Measurements from ENCODE around the gene AMER3.

Gene AMER3

DNA sequence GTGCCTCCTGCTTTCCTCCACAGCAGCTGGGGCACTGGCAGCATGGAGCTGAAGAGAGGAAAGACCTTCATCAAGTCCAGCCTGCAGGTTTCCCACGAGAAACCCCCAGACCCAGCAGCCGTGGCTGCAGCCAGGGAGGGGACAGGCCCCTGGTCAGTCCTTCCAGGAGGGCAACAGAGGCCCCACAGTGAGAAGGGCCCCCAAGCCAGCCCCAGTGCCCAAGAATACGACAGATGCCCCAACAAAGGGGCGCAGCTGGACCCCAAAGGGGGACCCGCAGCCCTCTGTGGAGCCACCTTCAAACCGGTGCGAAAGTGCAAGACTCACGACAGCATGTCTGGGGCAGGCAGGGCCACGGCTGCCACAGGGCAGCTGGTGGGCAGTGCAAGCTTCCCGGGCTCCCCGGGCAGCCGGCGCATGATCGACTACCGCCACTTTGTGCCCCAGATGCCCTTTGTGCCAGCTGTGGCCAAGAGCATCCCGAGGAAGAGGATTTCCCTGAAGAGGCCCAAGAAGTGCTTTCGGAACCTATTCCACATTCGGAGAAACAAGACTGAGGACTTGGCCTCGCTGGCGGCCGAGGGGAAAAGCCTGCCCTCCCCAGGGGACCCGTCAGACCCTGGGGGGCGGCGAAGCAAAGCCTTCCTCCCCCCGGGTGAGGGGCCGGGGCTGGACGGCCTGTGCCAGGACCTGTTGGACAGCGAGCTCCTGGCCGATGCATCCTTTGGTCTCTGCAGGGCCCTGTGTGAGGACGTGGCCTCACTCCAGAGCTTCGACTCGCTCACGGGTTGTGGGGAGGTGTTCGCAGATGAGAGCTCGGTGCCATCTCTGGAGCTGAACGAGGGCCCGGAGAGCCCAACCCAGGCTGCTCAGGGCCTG, 6.9 kb downstream of the AMER3 start:
- TF ChIP-seq POLR2A (IDR thresholded peaks at IDR 0.05; ENCODE audit: low read length) (no peak), GATA1 (IDR thresholded peaks at IDR 0.05; ENCODE audit: low read depth, low read length) (no peak)
- DNase-seq, result no peak

DNA sequence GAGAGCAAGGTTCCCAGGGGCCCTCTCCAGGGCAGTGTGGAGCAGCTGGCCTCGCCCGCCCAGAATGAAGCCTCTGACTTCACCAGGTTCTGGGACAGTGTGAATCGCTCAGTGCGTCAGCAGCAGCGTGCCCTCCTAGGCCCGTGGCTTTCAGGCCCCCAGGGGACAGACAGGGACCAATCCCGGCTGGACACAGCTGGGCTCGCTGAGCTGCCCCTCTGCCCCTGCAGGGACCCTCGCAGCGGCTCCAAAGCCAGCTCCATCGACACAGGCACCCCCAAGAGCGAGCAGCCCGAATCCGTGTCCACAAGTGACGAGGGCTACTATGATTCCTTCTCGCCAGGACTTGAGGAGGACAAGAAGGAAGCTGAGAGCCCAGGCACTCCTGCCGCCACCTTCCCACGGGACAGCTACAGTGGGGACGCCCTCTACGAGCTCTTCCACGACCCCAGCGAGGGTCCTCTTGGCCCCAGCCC, 7.6 kb downstream of the AMER3 start:
- DNase-seq, result no peak
- no peak for TF ChIP-seq GATA1 (IDR thresholded peaks at IDR 0.05; ENCODE audit: low read depth, low read length)
- TF ChIP-seq POLR2A (IDR thresholded peaks at IDR 0.05; ENCODE audit: low read length), result no peak

DNA sequence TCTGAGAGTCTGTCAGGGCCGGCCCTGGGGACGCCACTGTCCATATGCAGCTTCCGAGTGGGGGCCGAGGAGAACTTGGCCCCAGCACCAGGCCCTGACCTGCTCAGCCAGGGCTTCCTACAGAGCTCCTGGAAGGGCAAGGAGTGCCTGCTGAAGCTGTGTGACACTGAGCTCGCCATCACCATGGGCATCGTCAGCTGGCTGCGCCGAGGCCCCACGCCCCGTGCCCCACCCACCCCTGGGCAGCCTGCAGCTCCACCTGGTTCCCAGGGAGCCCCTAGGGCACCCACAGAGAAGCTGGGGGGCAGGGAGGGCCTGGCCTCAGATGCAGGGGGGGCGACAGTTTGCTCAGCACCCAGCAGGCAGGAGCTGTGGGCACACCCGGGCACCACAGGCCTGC, 8.1 kb downstream of the AMER3 start:
- TF ChIP-seq POLR2A (IDR thresholded peaks at IDR 0.05; ENCODE audit: low read length) (no peak), GATA1 (IDR thresholded peaks at IDR 0.05; ENCODE audit: low read depth, low read length) (no peak)
- DNase-seq, result no peak

DNA sequence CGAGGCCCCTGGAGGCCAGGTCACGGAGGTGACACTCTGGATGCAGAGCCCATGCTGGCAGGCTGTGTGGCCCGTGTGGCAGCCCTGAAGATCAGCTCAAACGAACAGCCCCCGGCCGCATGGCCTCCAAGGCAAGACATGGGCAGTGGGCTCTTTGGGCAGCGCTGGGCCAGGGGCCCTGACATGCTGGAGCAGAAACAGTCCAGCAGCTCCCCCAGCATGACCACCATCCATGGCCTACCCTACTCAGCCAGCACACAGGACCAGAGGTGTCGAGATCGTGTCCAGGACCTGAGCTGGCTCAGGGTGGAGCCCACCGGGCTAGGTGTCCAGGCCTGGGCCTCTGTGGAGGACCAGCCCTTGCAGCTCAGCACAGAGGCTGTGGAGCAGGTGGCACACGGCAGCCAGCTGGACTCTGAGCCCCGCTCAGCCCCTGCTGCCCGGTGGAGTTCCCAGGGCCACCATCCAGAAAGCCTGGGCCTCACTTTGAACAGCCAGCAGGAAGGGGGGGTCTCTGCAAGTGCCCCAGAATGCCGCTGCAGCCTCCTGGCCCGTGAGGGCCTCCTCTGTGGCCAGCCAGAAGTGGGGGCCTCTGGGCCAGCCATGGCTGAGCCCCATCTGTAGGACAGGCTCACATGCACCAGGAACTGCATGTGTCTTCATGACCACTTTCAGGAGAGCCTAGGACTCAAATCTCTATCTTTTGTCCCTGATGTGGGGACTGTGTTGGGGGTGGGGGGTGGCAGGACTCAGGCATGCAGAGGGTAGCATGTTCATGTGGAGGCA, 8.9 kb downstream of the AMER3 start:
- DNase-seq, result no peak
- TF ChIP-seq GATA1 (IDR thresholded peaks at IDR 0.05; ENCODE audit: low read depth, low read length) (no peak), POLR2A (IDR thresholded peaks at IDR 0.05; ENCODE audit: low read length) (no peak)

DNA sequence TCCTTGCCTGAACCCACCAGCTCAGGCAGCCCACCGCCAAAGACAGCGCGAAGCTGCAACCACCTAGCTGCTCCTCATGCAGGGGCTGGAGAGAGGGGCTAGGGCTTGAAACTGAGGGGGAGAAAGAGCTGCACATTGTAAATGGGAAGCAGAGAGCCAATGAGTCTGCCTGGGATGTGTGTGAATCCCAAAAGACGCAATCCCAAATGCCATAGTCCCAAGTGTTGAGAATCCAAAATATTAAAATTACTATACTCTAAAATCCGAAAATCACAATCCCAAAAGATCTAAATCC, 9.4 kb downstream of the AMER3 start:
- no peak for DNase-seq
- TF ChIP-seq POLR2A (IDR thresholded peaks at IDR 0.05; ENCODE audit: low read length) (no peak), GATA1 (IDR thresholded peaks at IDR 0.05; ENCODE audit: low read depth, low read length) (no peak)

DNA sequence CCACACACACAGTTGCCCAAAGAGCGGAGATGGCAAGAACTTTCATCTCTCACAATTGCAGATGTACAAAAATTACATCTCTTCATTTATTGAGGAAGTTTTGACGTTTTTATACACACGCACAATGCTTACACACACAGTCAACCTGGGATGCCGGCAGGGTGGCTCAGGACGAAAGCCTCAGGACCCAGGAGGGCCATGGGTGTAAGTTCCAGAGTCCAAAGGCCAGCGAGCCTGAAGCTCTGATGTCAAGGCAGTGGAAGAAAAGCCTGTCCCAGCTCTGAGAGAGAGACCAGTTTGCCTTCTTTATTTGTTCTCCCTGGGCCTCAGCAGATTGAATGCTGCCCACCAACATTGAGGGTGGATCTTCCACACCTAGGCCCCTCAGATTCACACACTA, 10.1 kb downstream of the AMER3 start:
- TF ChIP-seq GATA1 (IDR thresholded peaks at IDR 0.05; ENCODE audit: low read depth, low read length) (no peak), POLR2A (IDR thresholded peaks at IDR 0.05; ENCODE audit: low read length) (no peak)
- no peak for DNase-seq

DNA sequence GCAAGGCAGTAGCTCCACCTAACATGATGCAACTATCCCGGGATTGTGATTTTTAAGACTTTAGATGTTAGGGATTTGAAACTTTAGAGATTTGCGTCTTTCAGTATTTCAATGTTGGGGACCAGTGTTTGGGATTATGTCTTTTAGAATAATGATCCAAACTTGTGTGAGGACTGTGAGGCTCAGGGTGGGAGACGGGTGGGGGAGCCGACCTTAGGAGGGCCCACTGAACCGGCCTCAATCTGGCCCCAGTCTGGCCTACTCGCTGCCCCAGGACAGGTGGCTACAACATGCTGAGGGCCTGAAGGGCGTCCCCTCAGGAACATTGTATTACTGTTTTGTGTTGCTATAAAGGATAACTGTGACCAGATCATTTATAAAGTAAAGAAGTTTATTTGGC, 10.7 kb downstream of the AMER3 start:
- no peak for DNase-seq
- TF ChIP-seq GATA1 (IDR thresholded peaks at IDR 0.05; ENCODE audit: low read depth, low read length) (no peak), POLR2A (IDR thresholded peaks at IDR 0.05; ENCODE audit: low read length) (no peak)

DNA sequence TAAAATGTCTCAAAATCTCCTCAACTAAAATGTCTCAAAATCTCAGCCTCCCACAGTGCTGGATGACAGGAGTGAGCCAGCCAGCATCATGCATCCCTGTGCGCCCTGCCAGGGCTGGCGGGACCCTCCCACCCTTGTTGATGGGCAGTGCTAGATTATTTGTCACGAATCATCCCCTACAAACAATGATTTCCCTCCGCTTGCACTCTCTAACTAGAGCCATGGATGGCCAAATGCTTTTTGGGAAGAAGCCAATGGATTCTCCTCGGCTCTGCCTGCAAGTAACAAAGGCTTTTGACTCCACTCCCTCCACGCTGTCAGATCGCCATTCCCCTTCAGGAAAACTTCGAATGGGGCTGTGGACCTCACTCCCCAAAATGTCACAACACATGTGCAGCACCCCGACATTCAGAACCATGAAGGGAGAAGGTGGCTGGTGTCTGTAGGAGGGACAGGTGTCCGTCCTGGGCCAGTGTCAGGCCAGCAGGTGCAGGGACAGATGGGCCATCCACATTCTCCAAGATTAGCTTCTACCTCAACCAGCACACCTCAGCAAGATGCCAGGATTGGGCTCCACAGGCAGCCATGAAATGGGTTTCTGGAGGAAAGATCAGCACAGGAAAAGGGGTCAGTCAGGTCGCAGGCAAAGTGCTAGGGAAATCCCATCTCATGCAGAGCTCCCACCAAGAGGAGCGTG, 11.5 kb downstream of the AMER3 start:
- TF ChIP-seq GATA1 (IDR thresholded peaks at IDR 0.05; ENCODE audit: low read depth, low read length), result no peak
- TF ChIP-seq POLR2A (IDR thresholded peaks at IDR 0.05; ENCODE audit: low read length), result no peak
- no peak for DNase-seq

DNA sequence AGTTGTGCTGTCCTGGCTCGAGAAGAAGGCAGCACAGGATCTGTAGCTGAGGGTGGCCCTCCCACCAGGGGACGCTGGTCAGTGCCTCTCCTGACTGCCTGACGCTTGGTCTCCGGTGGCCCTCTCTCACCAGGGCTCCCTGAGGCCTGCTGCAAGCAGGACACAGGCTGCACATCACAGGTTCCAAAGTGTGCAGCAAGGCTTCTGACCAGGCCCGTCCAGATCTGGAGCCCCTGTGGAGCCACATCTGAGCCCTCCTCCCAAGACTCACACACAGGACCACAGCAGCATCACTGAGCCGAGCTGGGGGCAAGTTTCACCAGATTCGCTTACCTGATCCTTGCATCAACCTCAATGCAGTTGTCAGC, 12.1 kb downstream of the AMER3 start:
- no peak for DNase-seq
- TF ChIP-seq POLR2A (IDR thresholded peaks at IDR 0.05; ENCODE audit: low read length) (no peak), GATA1 (IDR thresholded peaks at IDR 0.05; ENCODE audit: low read depth, low read length) (no peak)

DNA sequence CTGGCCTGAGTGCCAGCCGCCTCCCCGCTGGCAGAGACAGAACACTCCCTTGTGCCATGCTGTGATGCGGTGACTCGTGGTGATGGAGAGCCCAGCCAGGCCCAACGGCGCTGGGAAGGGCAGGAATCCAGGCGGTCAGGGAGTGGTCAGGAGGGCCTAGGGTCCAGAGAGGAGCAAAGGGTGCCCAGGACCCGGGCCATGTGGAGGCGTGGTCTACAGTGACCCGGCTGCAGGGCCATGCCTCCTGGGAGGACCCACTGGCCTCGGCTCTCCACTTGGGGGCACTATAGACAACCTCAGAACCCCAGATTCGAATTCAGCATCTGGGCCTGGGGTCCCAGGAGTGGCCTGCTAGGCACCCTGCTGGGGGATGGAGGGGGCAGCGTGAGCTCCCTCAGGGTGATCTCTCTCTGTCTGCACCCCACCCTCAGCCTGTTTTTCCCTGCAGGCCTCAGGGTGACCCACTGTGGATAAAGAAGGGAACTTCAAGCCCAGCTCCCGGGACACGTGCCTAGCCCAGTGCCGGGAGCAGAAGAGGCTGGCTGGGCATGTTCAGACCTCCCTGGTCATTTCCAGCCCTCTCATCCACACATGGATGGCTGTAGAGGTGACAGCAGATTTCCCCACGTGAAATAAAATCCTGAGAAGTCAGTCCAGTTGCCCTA, 13.0 kb downstream of the AMER3 start:
- no peak for DNase-seq
- TF ChIP-seq POLR2A (IDR thresholded peaks at IDR 0.05; ENCODE audit: low read length) (no peak), GATA1 (IDR thresholded peaks at IDR 0.05; ENCODE audit: low read depth, low read length) (no peak)

DNA sequence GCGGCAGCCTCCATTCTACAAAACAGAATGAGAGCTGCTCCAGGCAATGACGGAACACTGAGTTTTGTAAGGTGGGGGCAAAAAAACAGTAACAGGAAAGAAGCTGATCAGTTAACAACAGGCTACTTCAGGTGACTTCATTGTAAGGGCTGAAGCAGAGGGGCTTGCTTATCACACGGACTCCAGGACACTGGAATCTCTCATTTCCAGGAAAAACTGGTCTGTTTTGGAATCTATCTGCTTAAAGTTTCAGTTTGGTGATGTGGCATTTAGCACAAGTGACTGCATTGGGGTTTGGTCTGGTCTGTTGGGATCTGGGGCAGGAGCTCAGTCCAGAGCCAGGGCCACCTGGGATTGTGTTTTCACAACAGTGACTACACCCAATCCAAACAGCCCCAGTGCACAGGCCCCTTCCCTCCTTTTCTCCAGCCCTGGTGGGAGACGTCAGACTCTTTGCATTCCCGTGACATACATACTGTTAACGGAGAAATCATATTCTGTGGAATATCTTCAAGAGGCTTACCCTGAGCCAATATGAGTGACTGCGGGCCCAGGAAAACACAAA, 14.1 kb downstream of the AMER3 start:
- DNase-seq, result no peak
- TF ChIP-seq GATA1 (IDR thresholded peaks at IDR 0.05; ENCODE audit: low read depth, low read length) (no peak), POLR2A (IDR thresholded peaks at IDR 0.05; ENCODE audit: low read length) (no peak)

DNA sequence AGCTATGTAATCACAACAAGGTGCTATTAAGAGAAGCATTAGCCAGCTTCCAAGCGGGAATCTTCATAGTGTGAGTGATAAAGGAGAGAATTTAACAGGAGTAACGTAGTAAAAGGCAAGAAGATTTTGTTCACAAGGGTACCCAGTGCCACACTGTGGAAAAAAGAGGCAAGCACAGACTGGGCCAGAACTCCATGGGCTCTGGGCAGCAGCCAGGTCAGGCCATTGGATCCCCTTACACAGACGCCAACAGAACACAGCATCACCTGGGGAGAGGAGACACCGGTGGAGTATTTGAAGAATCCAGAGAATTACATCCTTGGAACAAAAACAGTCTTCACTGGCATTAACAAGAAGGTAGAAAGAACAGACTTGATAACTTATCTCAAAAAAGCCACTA, 21.2 kb downstream of the AMER3 start:
- no peak for DNase-seq
- TF ChIP-seq POLR2A (IDR thresholded peaks at IDR 0.05; ENCODE audit: low read length) (no peak), GATA1 (IDR thresholded peaks at IDR 0.05; ENCODE audit: low read depth, low read length) (no peak)

DNA sequence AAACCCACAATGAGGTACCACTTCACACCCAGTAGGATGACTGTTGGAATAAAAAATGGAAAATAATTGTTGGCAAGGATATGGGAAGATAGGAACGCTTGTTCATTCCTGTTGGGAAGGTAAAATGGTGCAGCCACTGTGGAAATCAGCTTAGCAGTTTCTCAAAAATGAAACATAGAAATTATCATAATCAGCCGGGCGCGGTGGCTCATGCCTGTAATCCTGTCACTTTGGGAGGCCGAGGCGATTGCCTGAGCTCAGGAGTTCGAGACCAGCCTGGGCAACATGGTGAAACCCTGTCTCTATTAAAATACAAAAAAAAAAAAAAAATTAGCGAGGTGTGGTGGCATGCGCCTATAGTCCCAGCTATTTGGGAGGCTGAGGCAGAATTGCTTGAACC, 23.4 kb downstream of the AMER3 start:
- no peak for DNase-seq
- TF ChIP-seq GATA1 (IDR thresholded peaks at IDR 0.05; ENCODE audit: low read depth, low read length) (no peak), POLR2A (IDR thresholded peaks at IDR 0.05; ENCODE audit: low read length) (no peak)
